Prostate gland (tissue), 2 donors: ENCODE results near the gene ABCG1. TPM values are rescaled to one million over a fixed set of nuclear protein-coding genes. Genes with fewer than 3 reads are reported as not detected.

ENCODE experiments used
- DNase-seq: peaks from one replicate; pipeline ENCODE4 v3.0.0-alpha.2; 2019; ENCODE audit warnings: low spot score
- H3K27ac ChIP-seq, 2 donors: fragments of 200-600 bp; sonication (generic); 2 replicates each; pipeline ENCODE4 v1.5.1; 2017 to 2019
- H3K27me3 ChIP-seq: fragments of 200-600 bp; sonication (generic); replicated peaks from 2 replicates; pipeline ENCODE4 v1.5.1; 2019; ENCODE audit not compliant: insufficient read depth
- H3K36me3 ChIP-seq, 2 donors: fragments of 200-600 bp; sonication (generic); 1 replicate in 1 of 2; 2 replicates in 1 of 2; pipeline versions ENCODE4 v1.5.1 to v1.8.1; 2017 to 2019
- H3K4me1 ChIP-seq: fragments of 200-600 bp; sonication (generic); replicated peaks from 2 replicates; pipeline ENCODE4 v1.5.1; 2019
- H3K4me3 ChIP-seq, 2 donors: fragments of 200-600 bp; sonication (generic); 2 replicates each; pipeline ENCODE4 v1.5.1; 2017 to 2019
- H3K9me3 ChIP-seq: fragments of 200-600 bp; sonication (generic); 2 replicates; pipeline ENCODE4 v1.5.1; 2017
- CTCF ChIP-seq, 4 experiments: fragments of 200-600 bp in 2 of 4; fragments of 450-650 bp in 2 of 4; sonication (generic) in 2 of 4; IDR thresholded peaks; 1 replicate in 3 of 4; 2 replicates in 1 of 4; pipeline ENCODE4 v1.5.1; 2016 to 2019; ENCODE audit warnings: antibody characterized with exemption in 4 of 4, mild to moderate bottlenecking in 2 of 4, moderate library complexity in 2 of 4
- POLR2A ChIP-seq: fragments of 450-650 bp; IDR thresholded peaks from one replicate; pipeline ENCODE4 v1.6.1; 2016; ENCODE audit warnings: antibody characterized with exemption, mild to moderate bottlenecking
- POLR2AphosphoS5 ChIP-seq: sonication (generic); formaldehyde crosslinking; IDR thresholded peaks from one replicate; pipeline ENCODE4 v1.6.1; 2017; ENCODE audit warnings: antibody characterized with exemption
- WGBS: methylation state at CpG from one replicate; pipeline ENCODE4 v1.1.5; 2018; 5-methylcytosine and 5-hydroxymethylcytosine counted together
- intact Hi-C: fragments of 100-400 bp; cut with DNase I; formaldehyde crosslinking; loops from one replicate; pipeline ENCODE4 v1.14.2; 2022
- total RNA-seq, 2 donors: library from RNA; depleted of rRNA; stranded (reverse); fragments of >200 nt; gene quantifications; one replicate each; pipeline ENCODE4 v1.1.0, GENCODE V29; 2016

ABCG1 gene
- total RNA-seq, 2 donors from 2014 or later: 22.7 to 28.3 TPM

GRCh38 chr21:42312626-42313104 lies 93.7 kb downstream of the ABCG1 start:
- H3K36me3 ChIP-seq: no peaks in the 10 kb centered on the region
- no peak overlapping the region for H3K27ac ChIP-seq
- DNase-seq: no peak
- H3K27me3 ChIP-seq: no peaks in the 10 kb centered on the region
- no peaks in the 10 kb centered on the region for H3K9me3 ChIP-seq
- H3K4me3 ChIP-seq: no peak overlapping the region
- TF ChIP-seq POLR2AphosphoS5: no peak
- no peak for TF ChIP-seq CTCF (IDR thresholded peaks at IDR 0.05)
- TF ChIP-seq POLR2A: no peak
- peaks cover 11% of the 10 kb centered on the region for H3K4me1 ChIP-seq
- 89% methylated on average over 14 of the region's 16 CpGs for WGBS
- intact Hi-C loops: no loop called here

- WGBS: 29% methylated on average over 13 of the region's 13 CpGs
- intact Hi-C loops: no loop called here
- DNase-seq: no peak
These were observed 94.6 kb downstream of the ABCG1 start for GRCh38 chr21:42313501-42313969.

GRCh38 chr21:42314616-42315295 lies 95.8 kb downstream of the ABCG1 start:
- no peak overlapping the region for H3K4me3 ChIP-seq
- intact Hi-C loops: no loop called here
- WGBS: 57% methylated on average over 6 of the region's 6 CpGs
- no peaks in the 10 kb centered on the region for H3K9me3 ChIP-seq
- no peak for DNase-seq
- H3K27ac ChIP-seq: peak overlapping the region; percentile 51 to 55
- H3K36me3 ChIP-seq: no peaks in the 10 kb centered on the region
- no peaks in the 10 kb centered on the region for H3K27me3 ChIP-seq
- H3K4me1 ChIP-seq: peaks cover 11% of the 10 kb centered on the region
- TF ChIP-seq CTCF (IDR thresholded peaks at IDR 0.05) (no peak), POLR2A (no peak), POLR2AphosphoS5 (no peak)

More at GRCh38 chr21:42313501-42313969, 94.6 kb downstream of the ABCG1 start:
- TF ChIP-seq CTCF (IDR thresholded peaks at IDR 0.05): no peak
- TF ChIP-seq POLR2AphosphoS5: no peak
- TF ChIP-seq POLR2A: no peak
- Histone ChIP-seq H3K27me3 (no peaks in the 10 kb centered on the region), H3K27ac (no peak overlapping the region), H3K4me3 (no peak overlapping the region), H3K36me3 (no peaks in the 10 kb centered on the region), H3K9me3 (no peaks in the 10 kb centered on the region), H3K4me1 (peaks cover 11% of the 10 kb centered on the region)

- DNase-seq: peak; percentile 63
- no peaks in the 10 kb centered on the region for H3K27me3 ChIP-seq
- H3K4me3 ChIP-seq: no peak within 1 kb of the TSS
- H3K4me1 ChIP-seq: peaks cover 11% of the 10 kb centered on the region
- H3K36me3 ChIP-seq: no peaks in the 10 kb centered on the region
- intact Hi-C loops: no loop called here
- peak; percentile 54 for TF ChIP-seq POLR2AphosphoS5
- no peak for TF ChIP-seq POLR2A
- no peak for TF ChIP-seq CTCF (IDR thresholded peaks at IDR 0.05)
- whole genome bisulfite sequencing: 31% methylated on average over 15 of the region's 15 CpGs
- H3K27ac ChIP-seq: peak within 1 kb of the TSS; percentile 51 to 55
- no peaks in the 10 kb centered on the region for H3K9me3 ChIP-seq
These were observed 96.5 kb downstream of the ABCG1 start, which contains the start of gene TFF3 for GRCh38 chr21:42315296-42315891. TFF3 (minus strand) TSS chr21:42315409; CDS start chr21:42315374, 35 bp downstream.
